GM18519 (cell line): ENCODE data around the gene PDCD6IP.

Experiments
- ATAC-seq: cut with Tn5 transposase; IDR thresholded peaks from one replicate; pipeline ENCODE4 v1.9.1; 2021; ENCODE audit warnings: mild to moderate bottlenecking, moderate library complexity; ENCODE audit not compliant: unreplicated experiment, low FRiP score

Gene PDCD6IP

DNA sequence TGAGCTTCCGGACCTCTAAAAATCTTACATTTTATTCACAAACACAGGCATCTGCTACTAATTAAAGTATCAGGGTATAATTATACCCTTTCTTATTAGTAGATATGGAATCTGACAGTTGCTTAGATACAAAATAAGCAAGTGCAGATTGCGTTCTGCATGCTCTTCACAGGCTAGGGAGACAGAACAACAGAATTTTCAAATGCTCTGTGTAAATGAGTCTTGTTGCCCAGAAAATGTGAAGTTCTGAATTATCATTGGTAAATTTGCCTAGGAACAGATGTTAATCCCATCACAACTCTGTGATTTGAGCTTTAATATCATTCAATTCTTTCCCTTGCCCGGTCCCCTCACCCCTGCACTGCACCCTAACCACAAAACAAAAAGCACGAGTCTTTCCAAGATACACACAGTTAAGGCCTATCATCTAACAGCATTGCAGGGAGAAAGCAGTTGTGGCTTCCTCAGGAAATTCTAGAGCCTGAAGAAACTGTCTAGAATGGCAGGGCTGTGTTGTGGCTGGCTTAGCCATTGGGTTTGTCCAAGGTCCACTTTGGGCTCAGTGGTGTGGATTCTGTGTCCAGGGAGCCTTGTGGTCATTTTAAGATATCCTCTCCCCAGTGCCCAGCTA is 119.8 kb downstream of the PDCD6IP start:
- ATAC-seq = no peak
